Raji (cell line): ENCODE data around the gene FTO.

Source experiments
- POLR2A ChIP-seq: IDR thresholded peaks from 2 replicates; pipeline ENCODE4 v1.6.1; 2011; ENCODE audit warnings: low read depth, low read length, control low read depth; ENCODE audit not compliant: insufficient read depth

The FTO gene

GRCh38 chr16:54123766-54124165 is 419.8 kb downstream of the FTO start:
- no peak for TF ChIP-seq POLR2A

- TF ChIP-seq POLR2A = no peak
Measured at GRCh38 chr16:54125751-54126655, 422.0 kb downstream of the FTO start.

GRCh38 chr16:54126907-54127306 is 423.0 kb downstream of the FTO start:
- no peak for TF ChIP-seq POLR2A

GRCh38 chr16:54128629-54129234 is 424.8 kb downstream of the FTO start:
- no peak for TF ChIP-seq POLR2A

GRCh38 chr16:54129810-54130209 is 425.9 kb downstream of the FTO start:
- no peak for TF ChIP-seq POLR2A

GRCh38 chr16:54135361-54136275 is 431.7 kb downstream of the FTO start:
- no peak for TF ChIP-seq POLR2A

GRCh38 chr16:54136276-54136625 is 432.3 kb downstream of the FTO start:
- TF ChIP-seq POLR2A = no peak

GRCh38 chr16:54140057-54140787 is 436.3 kb downstream of the FTO start:
- TF ChIP-seq POLR2A = no peak

- TF ChIP-seq POLR2A = no peak
Measured at GRCh38 chr16:54140788-54141136, 436.8 kb downstream of the FTO start.

- no peak for TF ChIP-seq POLR2A
Measured at GRCh38 chr16:54142787-54143186, 438.8 kb downstream of the FTO start.

GRCh38 chr16:54143410-54143809 is 439.5 kb downstream of the FTO start:
- no peak for TF ChIP-seq POLR2A

- TF ChIP-seq POLR2A = no peak
Measured at GRCh38 chr16:54143934-54144571, 440.1 kb downstream of the FTO start.

GRCh38 chr16:54144572-54144947 is 440.6 kb downstream of the FTO start:
- TF ChIP-seq POLR2A = no peak

- no peak for TF ChIP-seq POLR2A
Measured at GRCh38 chr16:54145881-54146280, 441.9 kb downstream of the FTO start.

- no peak for TF ChIP-seq POLR2A
Measured at GRCh38 chr16:54148974-54149373, 445.0 kb downstream of the FTO start.

- no peak for TF ChIP-seq POLR2A
Measured at GRCh38 chr16:54150861-54151260, 446.9 kb downstream of the FTO start.
